Karpas-422 (cell line): ENCODE measurements around the gene NSD1. TPM values are rescaled to one million over a fixed set of nuclear protein-coding genes. Genes with fewer than 3 reads are reported as not detected.
"Not testable (repeated sequence)": the region's sequence is repeated elsewhere in the genome, so short reads cannot be mapped to it uniquely, and the experiment has no call there.

ENCODE experiments used
- DNase-seq: peaks from one replicate; pipeline ENCODE4 v3.0.0-alpha.2; 2015
- H2AFZ ChIP-seq: fragments of 200-600 bp; sonication (generic); 2 replicates; pipeline ENCODE4 v1.6.1; 2014; ENCODE audit warnings: antibody characterized with exemption, low read length, mixed read lengths
- H3K27ac ChIP-seq: fragments of 200-600 bp; sonication (generic); 2 replicates; pipeline ENCODE4 v1.5.1; 2014; ENCODE audit warnings: mild to moderate bottlenecking, low read length, moderate library complexity
- H3K27me3 ChIP-seq: fragments of 200-600 bp; sonication (generic); 2 replicates; pipeline ENCODE4 v1.6.1; 2014; ENCODE audit warnings: low read length, mixed read lengths
- H3K36me3 ChIP-seq: fragments of 200-600 bp; sonication (generic); 2 replicates; pipeline ENCODE4 v1.6.1; 2014; ENCODE audit warnings: low read length, mixed read lengths; ENCODE audit not compliant: insufficient read depth
- H3K4me1 ChIP-seq: fragments of 200-600 bp; sonication (generic); 2 replicates; pipeline ENCODE4 v1.6.1; 2014; ENCODE audit warnings: mild to moderate bottlenecking, low read length, mixed read lengths
- H3K4me2 ChIP-seq: fragments of 200-600 bp; sonication (generic); 2 replicates; pipeline ENCODE4 v1.6.1; 2014; ENCODE audit warnings: low read length, low read depth, mild to moderate bottlenecking; ENCODE audit not compliant: poor library complexity, severe bottlenecking
- H3K4me3 ChIP-seq: fragments of 200-600 bp; sonication (generic); 2 replicates; pipeline ENCODE4 v1.5.1; 2014; ENCODE audit warnings: mild to moderate bottlenecking, antibody characterized with exemption, low read length, mixed read lengths
- H3K79me2 ChIP-seq: fragments of 200-600 bp; sonication (generic); 2 replicates; pipeline ENCODE4 v1.6.1; 2014; ENCODE audit warnings: mild to moderate bottlenecking, low read length, mixed read lengths
- H3K9ac ChIP-seq: fragments of 200-600 bp; sonication (generic); 2 replicates; pipeline ENCODE4 v1.6.0; 2014; ENCODE audit warnings: low read length
- H3K9me2 ChIP-seq: fragments of 200-600 bp; sonication (generic), shearing (Covaris generic); replicated peaks from 2 replicates; pipeline ENCODE4 v1.6.0; 2014; ENCODE audit warnings: mild to moderate bottlenecking, low read length, moderate library complexity; ENCODE audit not compliant: insufficient read depth
- H3K9me3 ChIP-seq: fragments of 300-700, 200-600 bp; sonication (generic); 2 replicates; pipeline ENCODE4 v1.6.1; 2014; ENCODE audit warnings: low read length, mixed read lengths
- H4K20me1 ChIP-seq: fragments of 200-600 bp; sonication (generic); 2 replicates; pipeline ENCODE4 v1.6.1; 2014; ENCODE audit warnings: mild to moderate bottlenecking, antibody characterized with exemption, low read length, low read depth; ENCODE audit not compliant: insufficient read depth
- total RNA-seq: library from RNA; depleted of rRNA; stranded (reverse); fragments of >200 nt; shearing (Covaris generic); gene quantifications from 2 replicates; pipeline ENCODE4 v1.2.3, GENCODE V29; 2014; ENCODE audit warnings: low replicate concordance

NSD1 gene
- total RNA-seq, 1 experiment from 2014 or later: 70.9 TPM

GRCh38 chr5:177336112-177336511, 202.5 kb downstream of the NSD1 start:
- DNase-seq: peak; percentile 83
- Histone ChIP-seq H3K27ac (no peak overlapping the region), H3K9me2 (no peaks in the 10 kb centered on the region), H3K9me3 (no peaks in the 10 kb centered on the region), H3K79me2 (peaks cover 15% of the 10 kb centered on the region), H2AFZ (no peak overlapping the region), H3K4me2 (no peak overlapping the region), H3K4me1 (no peaks in the 10 kb centered on the region), H3K4me3 (no peak overlapping the region), H3K36me3 (peaks cover 11% of the 10 kb centered on the region; the same call in 1 of the 2 replicates), H3K9ac (no peak overlapping the region), H3K27me3 (no peaks in the 10 kb centered on the region), H4K20me1 (peaks cover 9% of the 10 kb centered on the region; the same call in 1 of the 2 replicates)

- Histone ChIP-seq H3K9me3 (no peaks in the 10 kb centered on the region), H3K4me3 (no peak overlapping the region), H3K9ac (no peak overlapping the region), H3K79me2 (peaks cover 22% of the 10 kb centered on the region), H3K36me3 (peaks cover 17% of the 10 kb centered on the region; the same call in 1 of the 2 replicates), H3K4me2 (no peak overlapping the region), H3K9me2 (no peaks in the 10 kb centered on the region), H2AFZ (no peak overlapping the region), H3K4me1 (no peaks in the 10 kb centered on the region), H3K27ac (no peak overlapping the region), H3K27me3 (no peaks in the 10 kb centered on the region), H4K20me1 (peaks cover 9% of the 10 kb centered on the region; the same call in 1 of the 2 replicates)
- DNase-seq: no peak
Observed at GRCh38 chr5:177336603-177337494, 203.3 kb downstream of the NSD1 start.

GRCh38 chr5:177338251-177339106, 204.9 kb downstream of the NSD1 start:
- Histone ChIP-seq H3K4me2 (no peak overlapping the region), H3K9me3 (no peaks in the 10 kb centered on the region), H4K20me1 (peaks cover 9% of the 10 kb centered on the region; the same call in 1 of the 2 replicates), H3K27me3 (no peaks in the 10 kb centered on the region), H3K36me3 (peaks cover 22% of the 10 kb centered on the region; the same call in 1 of the 2 replicates), H3K79me2 (peaks cover 34% of the 10 kb centered on the region), H3K9ac (no peak overlapping the region), H2AFZ (no peak overlapping the region), H3K27ac (no peak overlapping the region), H3K4me1 (no peaks in the 10 kb centered on the region), H3K4me3 (no peak overlapping the region), H3K9me2 (no peaks in the 10 kb centered on the region)
- DNase-seq: no peak

- no peaks in the 10 kb centered on the region for H3K9me3 ChIP-seq
- no peak overlapping the region for H3K27ac ChIP-seq
- no peaks in the 10 kb centered on the region for H3K9me2 ChIP-seq
- no peaks in the 10 kb centered on the region for H3K27me3 ChIP-seq
- H3K9ac ChIP-seq: no peak overlapping the region
- H4K20me1 ChIP-seq: peaks cover 9% of the 10 kb centered on the region; the same call in 1 of the 2 replicates
- H3K4me3 ChIP-seq: no peak overlapping the region
- H3K4me1 ChIP-seq: no peaks in the 10 kb centered on the region
- H2AFZ ChIP-seq: no peak overlapping the region
- H3K79me2 ChIP-seq: peaks cover 38% of the 10 kb centered on the region
- peaks cover 19% of the 10 kb centered on the region; the same call in 1 of the 2 replicates for H3K36me3 ChIP-seq
- H3K4me2 ChIP-seq: no peak overlapping the region
- DNase-seq: no peak
Observed at GRCh38 chr5:177339107-177339638, 205.6 kb downstream of the NSD1 start.

GRCh38 chr5:177343000-177343399, 209.4 kb downstream of the NSD1 start:
- H2AFZ ChIP-seq, H3K27ac ChIP-seq, H3K4me1 ChIP-seq, H3K4me3 ChIP-seq, H3K27me3 ChIP-seq, H4K20me1 ChIP-seq, DNase-seq, H3K9me2 ChIP-seq, H3K9me3 ChIP-seq, H3K9ac ChIP-seq, H3K4me2 ChIP-seq: not testable (repeated sequence)
- peaks cover 74% of the 10 kb centered on the region for H3K79me2 ChIP-seq
- peaks cover 18% of the 10 kb centered on the region; the same call in 1 of the 2 replicates for H3K36me3 ChIP-seq

GRCh38 chr5:177343777-177344176, 210.2 kb downstream of the NSD1 start:
- peaks cover 81% of the 10 kb centered on the region for H3K79me2 ChIP-seq
- no peaks in the 10 kb centered on the region for H3K9me2 ChIP-seq
- no peaks in the 10 kb centered on the region for H3K9me3 ChIP-seq
- H3K4me2 ChIP-seq: no peak overlapping the region
- no peak overlapping the region for H3K9ac ChIP-seq
- H2AFZ ChIP-seq: no peak overlapping the region
- DNase-seq: no peak
- 0 out of 2 replicates have a peak, but pooled peaks cover 3% of the 10 kb centered on the region for H4K20me1 ChIP-seq
- no peaks in the 10 kb centered on the region for H3K27me3 ChIP-seq
- peaks cover under 1% of the 10 kb centered on the region; the same call in 1 of the 2 replicates for H3K4me1 ChIP-seq
- no peak overlapping the region for H3K4me3 ChIP-seq
- H3K36me3 ChIP-seq: peaks cover 18% of the 10 kb centered on the region; the same call in 1 of the 2 replicates
- no peak overlapping the region for H3K27ac ChIP-seq

GRCh38 chr5:177344891-177345290, 211.3 kb downstream of the NSD1 start:
- peaks cover 12% of the 10 kb centered on the region for H3K4me1 ChIP-seq
- no peaks in the 10 kb centered on the region for H3K27me3 ChIP-seq
- H3K4me2 ChIP-seq: no peak overlapping the region
- no peaks in the 10 kb centered on the region for H4K20me1 ChIP-seq
- H2AFZ ChIP-seq: no peak overlapping the region
- no peaks in the 10 kb centered on the region for H3K9me2 ChIP-seq
- peaks cover 18% of the 10 kb centered on the region; the same call in 1 of the 2 replicates for H3K36me3 ChIP-seq
- H3K9me3 ChIP-seq: no peaks in the 10 kb centered on the region
- no peak overlapping the region for H3K4me3 ChIP-seq
- H3K27ac ChIP-seq: no peak overlapping the region
- H3K9ac ChIP-seq: no peak overlapping the region
- H3K79me2 ChIP-seq: peaks cover 81% of the 10 kb centered on the region
- no peak for DNase-seq
